ENCODE results near the gene TNKS2.
"Not testable (repeated sequence)": the region's sequence is repeated elsewhere in the genome, so short reads cannot be mapped to it uniquely, and the experiment has no call there.

TNKS2 gene

DNA sequence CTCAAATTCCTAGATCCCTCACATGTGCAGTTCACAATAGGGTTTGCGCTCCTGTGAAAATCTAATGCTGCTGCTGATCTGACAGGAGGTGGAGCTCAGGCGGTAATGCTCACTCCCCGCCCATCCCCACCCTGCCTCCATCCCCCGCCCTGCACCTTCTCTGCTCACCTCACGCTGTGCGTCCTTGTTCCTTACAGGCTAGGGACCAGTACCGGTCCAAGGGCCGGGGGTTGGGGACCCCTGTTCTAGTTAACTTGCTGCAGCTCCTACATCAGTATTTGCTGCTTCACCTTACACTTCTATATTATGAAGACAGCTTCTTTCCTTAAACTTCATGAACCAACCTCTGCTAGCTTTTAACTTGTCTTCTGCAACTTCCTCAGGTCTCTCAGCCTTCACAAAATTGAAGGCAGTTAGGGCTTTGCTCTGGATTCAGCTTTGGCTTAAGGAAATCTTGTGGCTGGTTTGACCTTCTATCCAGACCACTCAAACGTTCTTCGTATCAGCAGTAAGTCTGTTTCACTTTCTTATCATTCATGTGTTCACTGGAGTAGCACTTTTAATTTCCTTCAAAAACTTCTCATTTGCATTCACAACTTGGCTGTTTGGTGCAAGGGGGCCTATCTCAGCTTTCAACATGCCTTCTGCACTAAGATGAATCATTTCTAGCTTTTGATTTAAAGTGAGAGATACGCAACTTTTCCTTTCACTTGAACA lies 1.7 kb upstream of the TNKS2 start:
- DNase-seq (ENCODE audit: low read depth in 1 of 2, low spot score in 1 of 2): peak; percentile 20 to 35

DNA sequence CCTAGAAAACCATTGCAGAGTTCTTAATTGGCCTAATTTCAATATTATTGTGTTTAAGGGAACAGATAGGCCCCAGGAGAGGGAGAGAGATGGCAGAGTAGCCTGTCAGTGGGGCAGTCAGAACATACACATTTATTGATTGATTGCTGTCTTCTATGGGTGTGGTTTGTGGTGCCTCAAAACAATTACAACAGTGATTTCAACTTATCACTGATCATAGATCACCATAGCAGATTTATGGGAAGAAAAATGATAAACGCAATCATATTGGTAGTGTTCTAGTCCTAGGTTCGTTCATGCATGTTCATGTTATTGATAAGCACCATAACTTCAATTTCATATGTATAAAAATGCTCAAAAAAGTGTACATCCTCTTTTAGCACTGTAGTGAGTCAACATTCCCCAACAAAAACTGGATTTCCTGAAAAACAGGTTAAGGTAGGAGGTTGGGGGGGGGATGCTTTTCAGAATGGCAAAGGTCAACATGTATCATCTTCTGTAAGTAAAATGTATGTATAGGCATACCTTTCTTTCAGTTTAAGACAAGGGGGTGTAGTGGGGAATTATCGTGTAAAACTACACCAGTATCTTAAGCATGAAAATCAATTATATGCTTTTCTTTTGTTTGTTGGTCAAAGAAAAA lies 1.1 kb upstream of the TNKS2 start:
- DNase-seq (ENCODE audit: low read depth in 1 of 2, low spot score in 1 of 2): no peak

DNA sequence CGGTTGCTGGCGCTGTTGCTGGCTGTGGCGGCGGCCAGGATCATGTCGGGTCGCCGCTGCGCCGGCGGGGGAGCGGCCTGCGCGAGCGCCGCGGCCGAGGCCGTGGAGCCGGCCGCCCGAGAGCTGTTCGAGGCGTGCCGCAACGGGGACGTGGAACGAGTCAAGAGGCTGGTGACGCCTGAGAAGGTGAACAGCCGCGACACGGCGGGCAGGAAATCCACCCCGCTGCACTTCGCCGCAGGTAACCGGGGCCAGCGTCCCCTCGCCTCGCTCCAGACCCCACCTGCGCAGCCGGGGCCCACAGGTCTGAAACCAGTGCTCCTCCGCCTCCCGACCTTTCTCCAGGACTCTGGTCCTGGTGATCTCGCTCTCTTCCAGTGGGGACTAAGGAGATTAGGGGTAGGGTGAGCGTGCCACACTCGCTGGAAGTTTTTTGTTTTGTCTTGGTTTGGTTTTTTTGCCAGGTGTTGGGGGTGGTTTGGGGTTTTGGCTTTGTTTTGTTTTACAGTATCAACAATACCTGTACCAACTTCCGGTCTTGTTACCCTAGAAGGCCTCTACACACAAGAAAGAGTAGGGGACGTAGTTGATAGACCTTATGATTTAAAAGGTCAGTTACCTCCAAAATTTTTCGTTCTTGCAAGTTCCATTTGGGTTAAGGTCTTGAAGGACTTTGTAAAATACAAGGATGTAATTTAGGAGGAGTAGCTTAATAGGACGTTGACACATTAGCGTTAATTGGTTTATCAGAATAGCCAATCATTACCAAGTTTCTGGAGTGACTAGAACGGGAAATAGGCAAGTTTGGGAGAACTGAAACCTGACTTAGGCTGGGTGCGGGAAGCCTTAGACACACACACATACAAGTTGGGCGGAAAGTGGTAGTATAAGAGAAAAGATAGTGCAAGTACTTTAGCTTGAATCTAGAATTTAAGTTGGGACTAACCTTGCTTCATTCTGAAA lies 704 bp downstream of the TNKS2 start:
- peak in 1 of 2 donors; percentile 28 for DNase-seq (ENCODE audit: low read depth in 1 of 2, low spot score in 1 of 2)

DNA sequence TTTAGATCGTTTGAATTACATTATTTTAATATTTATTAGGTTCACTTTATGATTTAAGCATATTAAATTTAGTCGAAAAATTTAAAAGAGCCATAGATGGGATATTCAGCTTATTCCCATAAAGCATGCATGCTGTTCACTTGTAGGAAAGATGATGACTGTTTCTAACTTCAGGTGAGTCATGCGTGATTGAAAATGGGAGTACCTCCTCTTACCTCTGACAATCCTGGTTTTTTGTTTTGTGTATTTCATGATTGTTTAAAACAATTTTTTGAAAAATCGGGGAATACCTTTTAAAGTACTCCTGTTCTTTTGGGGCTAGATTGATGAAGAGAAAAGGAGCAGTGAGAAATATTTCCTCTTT lies 1.4 kb downstream of the TNKS2 start:
- no peak for DNase-seq (ENCODE audit: low read depth in 1 of 2, low spot score in 1 of 2)

DNA sequence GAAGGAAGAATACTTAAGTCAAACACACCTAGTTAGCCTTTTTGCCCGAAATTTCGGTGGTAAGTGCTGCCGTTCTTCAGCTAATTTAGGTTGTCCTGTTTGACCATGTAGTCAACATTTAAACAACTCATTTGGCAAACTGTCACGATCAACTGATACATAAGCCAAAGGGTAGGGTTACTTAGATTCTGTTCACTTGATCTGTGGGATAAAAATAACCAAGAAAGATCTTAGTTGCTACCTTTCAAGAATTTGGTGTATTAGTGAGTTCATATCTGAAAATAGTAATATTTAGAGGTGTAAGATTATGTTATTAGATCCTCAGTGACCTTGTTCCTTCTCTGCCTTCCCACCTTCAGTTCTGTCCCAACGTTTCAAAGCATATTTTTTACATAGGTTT lies 2.0 kb downstream of the TNKS2 start:
- DNase-seq (ENCODE audit: low read depth in 1 of 2, low spot score in 1 of 2): no peak

DNA sequence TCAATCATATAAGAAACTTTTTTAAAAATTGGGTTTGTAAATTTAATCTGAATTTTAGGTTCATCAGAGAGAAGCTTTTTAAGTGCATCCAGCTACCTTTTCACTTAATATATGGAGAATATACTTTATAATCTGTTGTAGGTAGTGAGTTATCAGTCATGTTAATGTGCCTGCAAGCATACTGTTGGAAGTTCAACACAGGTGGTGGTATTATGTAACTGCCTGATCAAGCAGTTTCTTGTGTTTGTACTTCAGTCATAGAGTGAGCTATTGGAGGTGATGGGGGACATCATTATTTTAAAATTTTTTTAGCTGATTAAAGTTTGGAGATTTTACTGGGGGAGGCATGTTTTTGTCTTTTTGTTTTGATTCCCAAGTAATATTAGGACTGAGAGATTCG lies 2.5 kb downstream of the TNKS2 start:
- no peak for DNase-seq (ENCODE audit: low read depth in 1 of 2, low spot score in 1 of 2)

DNA sequence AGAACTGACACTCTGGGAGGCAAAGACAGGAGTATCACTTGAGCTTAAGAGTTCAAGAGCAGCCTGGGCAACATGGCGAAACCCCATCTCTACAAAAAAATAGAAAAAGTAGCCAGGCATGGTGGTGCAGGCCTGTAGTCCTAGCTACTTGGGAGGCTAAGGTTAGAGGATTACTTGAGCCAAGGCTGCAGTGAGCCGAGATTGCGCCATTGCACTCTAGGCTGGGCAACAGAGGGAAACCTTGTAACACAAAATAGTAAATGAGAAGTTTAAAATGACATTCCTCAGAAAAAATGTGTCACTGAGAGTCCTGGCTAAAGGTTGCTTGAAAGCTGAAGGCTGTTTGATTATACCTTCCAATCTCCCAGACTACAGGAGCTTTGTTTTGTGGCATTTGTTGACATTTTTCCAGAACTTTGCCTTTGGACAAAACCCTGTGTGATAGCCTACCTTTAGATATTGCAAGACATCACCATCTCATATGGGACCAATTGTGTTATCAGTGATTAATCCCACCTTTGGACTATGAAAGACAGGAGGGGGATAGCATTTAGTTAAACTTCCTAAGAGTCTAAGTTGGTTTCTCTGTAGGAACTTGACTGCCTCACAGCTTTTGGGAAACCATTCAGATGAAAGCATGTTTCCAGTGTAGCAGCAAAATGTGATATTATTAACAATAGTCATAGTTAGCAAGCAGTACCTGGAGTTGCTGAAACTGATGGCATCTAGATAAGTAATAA lies 5.3 kb downstream of the TNKS2 start:
- DNase-seq (ENCODE audit: low read depth in 1 of 2, low spot score in 1 of 2): no peak

DNA sequence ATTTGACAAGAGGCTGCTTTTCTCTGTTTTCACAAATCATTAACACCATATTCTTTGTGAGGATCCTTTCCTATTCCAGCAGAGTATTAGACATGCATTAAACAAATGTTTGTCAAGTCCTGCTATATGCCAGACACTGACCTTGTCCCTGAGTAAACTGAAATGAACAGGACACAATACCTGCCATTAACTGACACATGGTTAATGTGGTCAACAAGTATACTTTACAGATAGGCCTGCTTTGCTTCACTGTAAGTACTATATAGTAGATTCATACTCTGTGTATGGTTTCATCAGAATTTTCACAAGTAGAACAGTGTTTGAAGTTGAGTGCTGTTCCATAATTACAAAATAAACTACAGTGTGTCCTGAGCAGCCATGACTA lies 5.9 kb downstream of the TNKS2 start:
- DNase-seq (ENCODE audit: low read depth in 1 of 2, low spot score in 1 of 2): no peak

DNA sequence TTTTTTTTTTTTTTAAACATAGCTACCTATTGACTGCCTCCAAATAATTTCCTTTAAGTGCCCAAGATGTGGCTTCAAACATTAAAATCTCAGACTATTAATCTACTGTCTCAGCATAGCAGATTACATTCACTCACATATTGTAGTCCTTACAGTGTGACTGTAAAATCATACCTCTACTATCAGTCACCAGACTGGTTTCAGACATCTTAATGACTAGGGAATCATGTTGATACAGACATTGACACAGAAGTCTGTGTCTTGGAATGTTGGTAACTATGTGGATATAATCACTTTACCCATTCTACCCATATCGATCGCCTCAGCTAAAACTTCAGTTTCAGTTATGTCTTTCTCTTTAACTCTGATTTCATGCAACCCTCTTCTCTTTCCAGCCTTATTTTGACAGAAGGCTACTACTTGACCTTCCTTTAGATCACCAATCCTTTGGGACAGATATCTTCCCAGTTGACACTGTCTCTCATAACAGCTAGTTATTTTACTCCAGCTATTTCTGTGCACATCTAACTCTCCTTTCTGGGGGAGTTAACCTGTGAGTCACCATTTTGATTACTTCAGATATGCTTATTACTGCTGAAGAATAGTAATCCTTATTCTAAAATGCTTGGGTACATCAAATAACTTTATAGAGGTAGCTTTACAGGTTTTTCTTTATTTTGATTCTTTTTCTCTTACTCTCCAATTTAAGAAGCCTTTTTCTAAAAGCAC lies 7.0 kb downstream of the TNKS2 start:
- no peak for DNase-seq (ENCODE audit: low read depth in 1 of 2, low spot score in 1 of 2)

DNA sequence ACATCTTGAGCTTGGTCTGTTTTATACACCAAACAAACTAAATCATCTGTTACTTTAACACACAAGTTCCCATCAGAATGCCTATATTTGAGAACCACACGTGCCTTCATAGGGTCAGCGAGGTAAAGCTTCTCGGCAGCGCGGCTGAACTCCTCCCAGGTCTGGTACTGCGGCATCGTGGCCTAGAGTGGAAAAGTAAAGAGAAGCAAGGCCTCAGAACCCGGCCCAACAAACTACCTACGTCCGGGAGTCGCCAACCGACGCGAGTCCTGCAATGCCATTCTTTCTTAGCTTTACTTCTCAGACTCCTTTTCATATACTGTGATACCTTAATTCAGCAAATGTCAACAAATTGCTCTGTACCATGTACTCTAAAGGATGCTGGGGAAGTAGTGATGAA lies 9.0 kb downstream of the TNKS2 start:
- not testable (repeated sequence) for DNase-seq (ENCODE audit: low read depth in 1 of 2, low spot score in 1 of 2)

DNA sequence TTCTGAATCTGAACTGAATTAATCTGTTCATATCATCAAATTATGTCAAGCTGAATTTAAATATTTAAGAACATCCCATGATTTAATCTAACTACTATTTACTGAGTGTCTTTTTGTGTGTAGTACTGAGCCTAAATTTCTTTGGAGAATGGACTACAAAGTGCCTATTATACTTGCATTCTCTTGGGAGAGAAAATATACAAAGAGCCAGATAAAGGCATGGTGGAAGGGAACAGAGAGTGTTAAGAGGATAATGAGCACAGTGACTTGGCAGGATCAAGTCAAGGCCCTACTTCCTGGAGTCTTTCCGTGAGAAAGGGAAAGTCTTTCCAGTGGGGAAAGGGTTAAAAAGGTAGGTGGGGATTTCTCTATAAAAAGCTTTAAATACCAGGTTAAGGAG lies 15.0 kb downstream of the TNKS2 start:
- DNase-seq (ENCODE audit: low read depth in 1 of 2, low spot score in 1 of 2): no peak

DNA sequence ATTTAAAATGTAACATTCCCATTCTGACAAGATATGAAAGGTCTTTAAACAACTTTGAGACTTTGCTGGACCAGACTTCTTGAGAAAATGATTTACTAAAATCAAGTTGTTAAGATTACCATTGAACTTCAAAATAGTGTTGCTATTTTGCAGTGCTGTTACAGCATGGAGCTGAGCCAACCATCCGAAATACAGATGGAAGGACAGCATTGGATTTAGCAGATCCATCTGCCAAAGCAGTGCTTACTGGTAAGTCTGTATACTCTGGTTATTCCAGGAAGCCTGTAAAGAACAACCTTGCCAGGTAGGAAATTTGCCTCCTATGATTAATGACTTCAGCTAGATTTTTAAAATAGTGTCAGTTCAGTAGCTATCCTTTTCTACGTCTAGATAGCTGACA lies 18.8 kb downstream of the TNKS2 start:
- no peak for DNase-seq (ENCODE audit: low read depth in 1 of 2, low spot score in 1 of 2)

DNA sequence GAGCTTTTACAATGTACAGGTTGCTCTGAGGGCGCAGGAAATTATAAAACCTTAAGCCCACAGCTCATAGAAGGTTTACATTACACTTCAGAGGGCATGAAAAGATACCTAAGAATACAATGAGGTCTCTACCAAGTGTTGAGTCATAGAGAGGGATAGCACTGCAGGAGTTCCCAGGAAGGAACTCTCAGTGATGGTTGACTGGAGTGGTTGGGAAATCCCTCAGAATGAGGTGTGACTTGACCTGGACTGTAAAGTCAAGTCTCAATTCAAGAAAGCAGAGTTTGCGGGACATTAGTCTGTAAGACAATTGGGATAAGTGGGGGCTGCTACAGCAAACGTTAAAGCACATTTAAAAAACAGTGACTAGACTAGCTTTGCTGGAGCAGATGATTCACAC lies 21.9 kb downstream of the TNKS2 start:
- DNase-seq (ENCODE audit: low read depth in 1 of 2, low spot score in 1 of 2): no peak

DNA sequence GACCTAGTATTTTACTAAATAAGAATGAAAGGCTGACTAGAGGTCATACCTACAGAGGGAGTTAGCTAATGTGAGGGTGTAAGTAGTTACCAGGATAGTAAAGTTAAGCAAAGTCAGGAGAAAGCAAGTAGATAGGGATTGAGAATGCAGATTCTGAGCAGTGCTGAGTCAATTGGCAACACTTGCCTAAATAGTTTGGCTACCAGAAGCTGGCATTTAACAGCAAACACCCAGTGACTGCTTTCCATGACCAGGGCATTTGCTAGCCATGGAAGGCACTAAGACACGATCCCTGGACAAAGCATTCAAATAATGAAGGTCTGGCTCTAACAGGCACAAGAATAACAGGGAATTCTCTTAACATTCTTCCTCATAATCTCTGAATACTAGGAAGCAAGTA lies 25.9 kb downstream of the TNKS2 start:
- no peak for DNase-seq (ENCODE audit: low read depth in 1 of 2, low spot score in 1 of 2)

DNA sequence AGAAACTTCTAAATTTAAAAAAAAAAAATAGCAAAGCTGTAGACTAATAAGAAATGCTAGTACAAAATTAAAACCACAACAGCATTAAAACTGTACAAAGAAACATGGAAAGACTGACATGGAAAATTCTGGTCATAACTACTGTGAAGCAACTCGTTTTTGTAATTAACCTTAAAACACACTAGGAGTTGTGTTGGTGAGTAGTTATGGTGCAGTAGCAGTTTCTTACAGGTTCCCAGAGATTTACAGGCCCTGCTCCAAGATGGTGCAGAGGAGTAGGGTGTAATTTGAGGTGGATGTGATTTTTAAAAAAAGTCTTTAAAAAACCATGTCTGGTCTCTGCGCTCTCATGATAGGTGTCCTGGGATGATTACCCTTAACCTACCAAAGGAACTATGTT lies 31.0 kb downstream of the TNKS2 start:
- no peak for DNase-seq (ENCODE audit: low read depth in 1 of 2, low spot score in 1 of 2)

DNA sequence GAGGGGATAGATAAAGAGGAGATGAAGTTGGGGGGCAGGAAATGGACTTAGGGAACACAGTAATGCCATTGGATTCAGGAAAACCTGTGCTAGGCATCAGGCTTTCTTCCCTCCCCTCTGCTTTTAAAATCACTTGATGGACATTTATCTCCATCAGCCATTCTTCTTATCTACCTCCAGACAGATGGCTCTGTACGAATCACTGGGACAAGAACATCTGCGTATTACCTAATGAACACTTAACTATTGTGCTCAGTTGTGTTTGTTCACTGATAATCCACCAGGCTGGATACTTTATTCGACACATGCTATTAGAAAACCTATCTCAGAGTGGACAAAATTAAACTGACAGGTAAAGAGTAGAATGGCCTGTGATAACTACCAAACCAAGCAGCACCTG lies 40.0 kb downstream of the TNKS2 start:
- DNase-seq (ENCODE audit: low read depth in 1 of 2, low spot score in 1 of 2): no peak

DNA sequence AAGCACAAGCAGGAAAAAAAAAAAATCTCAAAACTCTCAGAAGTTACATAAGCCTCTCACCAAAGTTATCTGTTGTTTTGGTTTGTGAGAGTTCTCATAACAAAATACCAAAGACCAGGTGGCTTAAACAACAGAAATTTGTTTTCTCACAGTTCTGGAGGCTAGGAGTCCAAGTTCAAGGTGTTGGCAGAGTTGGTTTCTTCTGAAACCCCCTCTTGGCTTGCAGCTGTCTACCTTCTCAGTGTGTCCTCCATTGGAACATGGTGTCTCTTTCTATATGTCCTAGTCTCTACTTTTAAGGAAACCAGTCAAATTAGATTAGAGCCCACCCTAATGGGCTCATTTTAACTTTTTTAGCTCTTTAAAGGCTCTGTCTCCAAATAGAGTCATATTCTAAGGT lies 44.9 kb downstream of the TNKS2 start:
- DNase-seq (ENCODE audit: low read depth in 1 of 2, low spot score in 1 of 2): no peak

DNA sequence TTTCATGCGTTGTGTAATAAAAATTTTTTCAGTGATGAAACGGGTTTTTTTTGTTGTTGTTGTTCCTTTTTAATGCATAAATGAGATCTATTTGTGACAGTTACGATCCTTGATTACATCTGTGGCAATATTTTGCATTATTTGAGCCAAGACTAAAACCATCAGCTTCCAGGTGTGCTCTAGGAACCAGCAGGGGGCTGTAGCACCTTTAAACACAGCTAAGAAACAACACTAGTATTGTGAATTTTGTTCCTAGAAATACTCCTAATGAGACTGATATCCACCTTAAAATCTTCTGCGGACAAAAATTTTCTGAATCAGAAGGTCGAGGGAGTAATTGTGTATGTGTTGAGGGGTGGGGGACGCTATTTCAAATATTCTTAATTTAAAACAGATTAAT lies 58.4 kb downstream of the TNKS2 start:
- DNase-seq (ENCODE audit: low read depth in 1 of 2, low spot score in 1 of 2): no peak

DNA sequence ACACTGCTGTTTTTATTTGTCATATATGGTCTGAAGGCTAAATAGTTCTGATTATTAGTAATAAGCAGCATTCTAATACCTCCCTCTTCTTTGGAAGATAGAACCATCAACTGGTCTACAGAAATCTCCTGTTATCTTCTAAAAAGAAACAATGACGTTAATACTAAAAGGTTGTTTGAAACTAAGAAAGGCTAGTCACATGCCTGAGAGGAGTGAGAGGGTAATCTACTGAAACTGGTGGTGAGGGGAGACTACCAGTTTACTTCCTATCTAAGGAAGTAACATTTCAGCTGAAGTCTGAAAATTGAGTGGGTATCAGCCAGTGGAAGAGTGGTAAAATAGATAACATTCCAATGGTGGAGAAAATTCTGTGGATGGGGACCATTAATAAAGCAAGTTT lies 62.7 kb downstream of the TNKS2 start:
- no peak for DNase-seq (ENCODE audit: low read depth in 1 of 2, low spot score in 1 of 2)

DNA sequence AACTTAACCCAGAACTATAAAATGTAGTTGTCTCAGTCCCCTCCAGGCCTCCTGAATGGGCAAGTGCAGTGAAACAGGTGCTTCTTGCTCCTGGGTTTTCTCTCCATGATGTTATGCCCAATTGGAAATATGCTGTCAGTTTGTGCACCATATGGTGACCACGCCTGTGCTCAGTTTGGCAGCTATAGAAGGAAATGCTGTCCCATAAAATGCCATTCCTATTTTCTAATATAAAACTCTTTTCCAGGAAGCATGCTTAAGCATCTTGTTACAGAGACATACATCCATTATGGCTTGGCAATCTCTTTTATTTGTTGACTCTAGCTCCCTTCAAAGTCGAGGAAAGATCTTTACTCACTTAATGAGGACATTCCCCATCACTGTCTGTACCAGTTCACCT lies 65.9 kb downstream of the TNKS2 start:
- no peak for DNase-seq (ENCODE audit: low read depth in 1 of 2, low spot score in 1 of 2)

DNA sequence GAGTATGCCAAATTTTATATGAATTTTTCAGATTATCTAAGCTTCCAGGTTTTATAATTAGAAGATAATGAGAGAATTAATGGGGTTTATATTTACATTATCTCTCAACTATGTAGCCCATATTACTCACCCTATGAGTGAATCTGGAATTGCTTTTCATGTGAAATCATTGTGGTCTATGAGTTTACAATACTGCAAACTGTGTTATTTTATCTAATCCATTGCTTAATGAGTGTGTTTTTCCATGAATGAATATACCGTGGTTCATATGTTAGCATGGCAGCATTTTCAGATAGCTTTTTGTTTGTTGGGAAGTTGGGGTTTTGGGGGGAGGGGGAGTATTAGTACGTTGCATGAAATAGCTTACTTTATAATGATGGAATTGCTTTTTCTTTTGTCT lies 66.5 kb downstream of the TNKS2 start:
- no peak for DNase-seq (ENCODE audit: low read depth in 1 of 2, low spot score in 1 of 2)
